Measurements from ENCODE around the gene FAM120C. TPM values are rescaled to one million over a fixed set of nuclear protein-coding genes. Genes with fewer than 3 reads are reported as not detected.

The FAM120C gene
- 2.7 TPM for polyA plus RNA-seq (2013, experiment 1 of 2; ENCODE audit: insufficient read length)
- polyA plus RNA-seq (2013, experiment 2 of 2; ENCODE audit: insufficient read length) = 1.8 TPM

- peak; percentile 77 for DNase-seq
Observed at GRCh38 chrX:54182864-54183613, at the start of gene FAM120C. TSS of gene FAM120C (minus strand) at chrX:54183254. CDS start at chrX:54183198, 56 bp downstream.

GRCh38 chrX:54230435-54231148 lies 47.5 kb upstream of the FAM120C start:
- DNase-seq = peak; percentile 31

GRCh38 chrX:54223581-54223980 lies 40.5 kb upstream of the FAM120C start:
- DNase-seq = no peak

- DNase-seq = no peak
Observed at GRCh38 chrX:54213603-54214002, 30.5 kb upstream of the FAM120C start.

GRCh38 chrX:54208531-54208930 lies 25.5 kb upstream of the FAM120C start:
- peak; percentile 73 for DNase-seq

- no peak for DNase-seq
Observed at GRCh38 chrX:54198262-54198661, 15.2 kb upstream of the FAM120C start.

- DNase-seq = no peak
Observed at GRCh38 chrX:54194982-54195588, 12.0 kb upstream of the FAM120C start.

- DNase-seq = no peak
Observed at GRCh38 chrX:54193085-54193821, 10.2 kb upstream of the FAM120C start.

GRCh38 chrX:54184474-54184873 lies 1.4 kb upstream of the FAM120C start:
- DNase-seq = no peak

- DNase-seq = peak; percentile 39
Observed at GRCh38 chrX:54182194-54182863, 725 bp downstream of the FAM120C start.

- DNase-seq = no peak
Observed at GRCh38 chrX:54181202-54181953, 1.7 kb downstream of the FAM120C start.

GRCh38 chrX:54180403-54180802 lies 2.7 kb downstream of the FAM120C start:
- DNase-seq = peak; percentile 44

GRCh38 chrX:54178100-54178940 lies 4.7 kb downstream of the FAM120C start:
- DNase-seq = peak; percentile 86

GRCh38 chrX:54177306-54177705 lies 5.7 kb downstream of the FAM120C start:
- DNase-seq = no peak

- no peak for DNase-seq
Observed at GRCh38 chrX:54173791-54174190, 9.3 kb downstream of the FAM120C start.

GRCh38 chrX:54172455-54172854 lies 10.6 kb downstream of the FAM120C start:
- no peak for DNase-seq

GRCh38 chrX:54171527-54172250 lies 11.4 kb downstream of the FAM120C start:
- peak; percentile 4 for DNase-seq

GRCh38 chrX:54171091-54171490 lies 12.0 kb downstream of the FAM120C start:
- DNase-seq = no peak

GRCh38 chrX:54166915-54167314 lies 16.1 kb downstream of the FAM120C start:
- DNase-seq = no peak

GRCh38 chrX:54157561-54157960 lies 25.5 kb downstream of the FAM120C start:
- DNase-seq = no peak
